MM.1S (cell line): ENCODE measurements around the gene PITPNM1.

ENCODE experiments used
- DNase-seq: peaks from one replicate; pipeline ENCODE4 v3.0.0-alpha.2; 2015
- H2AFZ ChIP-seq: fragments of 300-600 bp; sonication (generic); 2 replicates; pipeline ENCODE4 v1.6.0; 2016; ENCODE audit warnings: antibody characterized with exemption, low read length
- H3F3A ChIP-seq: fragments of 300-600 bp; sonication (generic); 2 replicates; pipeline ENCODE4 v1.6.1; 2016; ENCODE audit warnings: mild to moderate bottlenecking, antibody characterized with exemption, low read length, moderate library complexity, mixed read lengths; ENCODE audit not compliant: insufficient read depth
- H3K27ac ChIP-seq: fragments of 300-600 bp; sonication (generic); 2 replicates; pipeline ENCODE4 v1.5.1; 2016; ENCODE audit warnings: mild to moderate bottlenecking, low read length
- H3K27me3 ChIP-seq: fragments of 300-600 bp; sonication (generic); replicated peaks from 2 replicates; pipeline ENCODE4 v1.6.0; 2016; ENCODE audit warnings: low read length; ENCODE audit not compliant: insufficient read depth
- H3K36me3 ChIP-seq: fragments of 300-600 bp; sonication (generic); replicated peaks from 2 replicates; pipeline ENCODE4 v1.6.1; 2016; ENCODE audit warnings: mild to moderate bottlenecking, low read length, mixed read lengths; ENCODE audit not compliant: insufficient read depth
- H3K4me1 ChIP-seq: fragments of 300-600 bp; sonication (generic); 2 replicates; pipeline ENCODE4 v1.6.1; 2016; ENCODE audit warnings: low read length, mixed read lengths
- H3K4me2 ChIP-seq: fragments of 300-600 bp; sonication (generic); 2 replicates; pipeline ENCODE4 v1.6.0; 2016; ENCODE audit warnings: low read depth, low read length
- H3K4me3 ChIP-seq: fragments of 300-600 bp; sonication (generic); 2 replicates; pipeline ENCODE4 v1.5.1; 2016; ENCODE audit warnings: low read length, mixed read lengths
- H3K79me2 ChIP-seq: fragments of 300-600 bp; sonication (generic); 2 replicates; pipeline ENCODE4 v1.6.1; 2016; ENCODE audit warnings: mixed run types, low read length, mixed read lengths
- H3K9ac ChIP-seq: fragments of 300-600 bp; sonication (generic); 2 replicates; pipeline ENCODE4 v1.6.1; 2016; ENCODE audit warnings: low read length, mixed read lengths
- H3K9me2 ChIP-seq: fragments of 300-600 bp; sonication (generic); replicated peaks from 2 replicates; pipeline ENCODE4 v1.6.1; 2016; ENCODE audit warnings: mild to moderate bottlenecking, low read length, mixed read lengths; ENCODE audit not compliant: insufficient read depth
- H3K9me3 ChIP-seq: fragments of 300-600 bp; sonication (generic); replicated peaks from 2 replicates; pipeline ENCODE4 v1.6.1; 2016; ENCODE audit warnings: mild to moderate bottlenecking, low read length, mixed read lengths; ENCODE audit not compliant: insufficient read depth
- H4K20me1 ChIP-seq: fragments of 300-600 bp; sonication (generic); 2 replicates; pipeline ENCODE4 v1.6.1; 2016; ENCODE audit warnings: mild to moderate bottlenecking, low read length, moderate library complexity, mixed read lengths; ENCODE audit not compliant: insufficient read depth
- CTCF ChIP-seq: fragments of 300-600 bp; sonication (generic); IDR thresholded peaks from 2 replicates; pipeline ENCODE4 v1.5.1; 2016; ENCODE audit warnings: antibody characterized with exemption, low read length, mixed read lengths
- EZH2 ChIP-seq: fragments of 300-600 bp; sonication (generic); optimal IDR thresholded peaks from 2 replicates; pipeline ENCODE3; 2017; ENCODE audit warnings: low read depth, mild to moderate bottlenecking, antibody characterized with exemption, low read length, mixed read lengths
- EZH2phosphoT487 ChIP-seq: fragments of 300-600 bp; sonication (generic); IDR thresholded peaks from 2 replicates; pipeline ENCODE4 v1.6.1; 2018; ENCODE audit warnings: antibody characterized with exemption, low read length

Gene PITPNM1

GRCh38 chr11:67455054-67455453 lies 50.1 kb downstream of the PITPNM1 start, which contains the start of gene CABP4:
Gene CABP4 (plus strand): TSS chr11:67455354. CDS start chr11:67455424, 70 bp downstream.
- DNase-seq = no peak
- Histone ChIP-seq H3K9ac (no peak within 1 kb of the TSS), H3K36me3 (no peaks in the 10 kb centered on the region), H3K4me1 (0 out of 2 replicates have a peak, but pooled peaks cover 5% of the 10 kb centered on the region), H3K4me3 (no peak within 1 kb of the TSS), H3K27me3 (no peaks in the 10 kb centered on the region), H3K9me2 (no peaks in the 10 kb centered on the region), H3F3A (peaks cover 4% of the 10 kb centered on the region), H3K9me3 (no peaks in the 10 kb centered on the region), H3K27ac (no peak within 1 kb of the TSS), H2AFZ (no peak within 1 kb of the TSS), H4K20me1 (no peaks in the 10 kb centered on the region), H3K79me2 (no peaks in the 10 kb centered on the region), H3K4me2 (no peak within 1 kb of the TSS)
- TF ChIP-seq EZH2phosphoT487 (no peak), EZH2 (no peak), CTCF (no peak)

GRCh38 chr11:67453816-67454732 lies 51.1 kb downstream of the PITPNM1 start:
- Histone ChIP-seq H3F3A (peaks cover 5% of the 10 kb centered on the region), H3K79me2 (no peaks in the 10 kb centered on the region), H3K9me2 (no peaks in the 10 kb centered on the region), H3K4me3 (no peak overlapping the region), H3K27me3 (no peaks in the 10 kb centered on the region), H3K27ac (no peak overlapping the region), H3K9me3 (no peaks in the 10 kb centered on the region), H2AFZ (no peak overlapping the region), H4K20me1 (no peaks in the 10 kb centered on the region), H3K36me3 (no peaks in the 10 kb centered on the region), H3K9ac (no peak overlapping the region), H3K4me1 (peaks cover 6% of the 10 kb centered on the region), H3K4me2 (no peak overlapping the region)
- TF ChIP-seq EZH2 = no peak
- TF ChIP-seq EZH2phosphoT487 = no peak
- no peak for TF ChIP-seq CTCF
- DNase-seq = no peak

GRCh38 chr11:67452141-67452952 lies 52.8 kb downstream of the PITPNM1 start, which contains the start of gene GPR152:
Gene GPR152 (minus strand): TSS chr11:67452729. CDS start chr11:67452724, 5 bp downstream.
- Histone ChIP-seq H3K9me2 (no peaks in the 10 kb centered on the region), H3K36me3 (no peaks in the 10 kb centered on the region), H3K27me3 (no peaks in the 10 kb centered on the region), H3F3A (peaks cover 6% of the 10 kb centered on the region), H3K79me2 (no peaks in the 10 kb centered on the region), H4K20me1 (no peaks in the 10 kb centered on the region), H3K9me3 (no peaks in the 10 kb centered on the region), H3K4me2 (no peak within 1 kb of the TSS), H3K4me3 (no peak within 1 kb of the TSS), H2AFZ (no peak within 1 kb of the TSS), H3K27ac (no peak within 1 kb of the TSS), H3K4me1 (peaks cover 7% of the 10 kb centered on the region), H3K9ac (no peak within 1 kb of the TSS)
- DNase-seq = no peak
- TF ChIP-seq EZH2 = no peak
- TF ChIP-seq CTCF = no peak
- no peak for TF ChIP-seq EZH2phosphoT487
